HFFc6 (cell line): Measurements from ENCODE around the gene FHIT. TPM values are rescaled to one million over a fixed set of nuclear protein-coding genes. Genes with fewer than 3 reads are reported as not detected.

Source experiments
- DNase-seq: peaks from one replicate; pipeline ENCODE4 v3.0.0-alpha.2; 2018
- H3K27ac Mint-ChIP-seq: 2 replicates; pipeline ENCODE4 v1.8.0; 2020; ENCODE audit warnings: mild to moderate bottlenecking, mixed read lengths
- H3K27me3 Mint-ChIP-seq: 2 replicates; pipeline ENCODE4 v1.8.0; 2021; ENCODE audit warnings: mild to moderate bottlenecking, moderate library complexity, mixed read lengths; ENCODE audit not compliant: insufficient read depth
- H3K36me3 Mint-ChIP-seq: 2 replicates; pipeline ENCODE4 v1.8.0; 2021; ENCODE audit warnings: low read depth, mixed read lengths
- H3K4me1 Mint-ChIP-seq: 2 replicates; pipeline ENCODE4 v1.8.0; 2020; ENCODE audit warnings: low read depth, mixed read lengths
- H3K4me3 Mint-ChIP-seq: 2 replicates; pipeline ENCODE4 v1.8.0; 2020; ENCODE audit warnings: mild to moderate bottlenecking, moderate library complexity, mixed read lengths
- H3K9me3 Mint-ChIP-seq: 2 replicates; pipeline ENCODE4 v1.8.0; 2020; ENCODE audit warnings: mild to moderate bottlenecking, mixed read lengths
- total RNA-seq, 6 experiments: library from RNA; stranded (reverse); fragmentation: NEBNext Ultra II Directional; extraction: Animal tissue kit (Norgen Biotek cat#: 25700); gene quantifications; 2 replicates in 1 of 6; 3 replicates in 5 of 6; pipeline ENCODE4 v1.2.3, GENCODE V29; 2021
- TF ChIP-seq, protein P1 (sequence below): fragments of 200-600 bp; sonication (generic); IDR thresholded peaks from 2 replicates; pipeline ENCODE4 v1.5.0; 2021; ENCODE audit warnings: antibody characterized with exemption, mild to moderate bottlenecking

Gene FHIT
- total RNA-seq, 6 experiments from 2014 or later: 0.33 to 0.38 TPM; not detected in 4

DNA sequence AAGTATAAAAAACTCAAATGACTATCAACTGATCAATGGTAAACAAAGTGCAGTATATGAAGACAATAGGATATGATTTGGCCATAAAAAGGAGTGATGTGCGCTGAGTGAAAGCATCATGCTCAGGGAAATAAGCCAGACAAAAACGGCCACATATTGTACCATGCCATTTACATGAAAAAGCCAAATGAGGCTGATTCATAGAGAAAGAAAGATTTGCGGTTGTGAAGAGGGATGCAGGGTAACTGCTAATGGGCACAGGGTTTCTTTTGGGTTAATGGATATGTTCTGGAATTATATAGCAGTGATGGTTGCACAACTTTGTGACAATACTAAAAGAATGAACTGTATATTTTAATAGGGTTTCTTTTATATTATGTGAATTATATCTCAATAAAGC, 1324.2 kb downstream of the FHIT start:
- Mint-ChIP-seq H3K27ac (no peak overlapping the region), H3K27me3 (peaks cover 2% of the 10 kb centered on the region), H3K4me1 (no peaks in the 10 kb centered on the region), H3K36me3 (no peaks in the 10 kb centered on the region), H3K4me3 (no peak overlapping the region), H3K9me3 (peaks cover 25% of the 10 kb centered on the region)
- DNase-seq: no peak
- TF ChIP-seq, protein P1, sequence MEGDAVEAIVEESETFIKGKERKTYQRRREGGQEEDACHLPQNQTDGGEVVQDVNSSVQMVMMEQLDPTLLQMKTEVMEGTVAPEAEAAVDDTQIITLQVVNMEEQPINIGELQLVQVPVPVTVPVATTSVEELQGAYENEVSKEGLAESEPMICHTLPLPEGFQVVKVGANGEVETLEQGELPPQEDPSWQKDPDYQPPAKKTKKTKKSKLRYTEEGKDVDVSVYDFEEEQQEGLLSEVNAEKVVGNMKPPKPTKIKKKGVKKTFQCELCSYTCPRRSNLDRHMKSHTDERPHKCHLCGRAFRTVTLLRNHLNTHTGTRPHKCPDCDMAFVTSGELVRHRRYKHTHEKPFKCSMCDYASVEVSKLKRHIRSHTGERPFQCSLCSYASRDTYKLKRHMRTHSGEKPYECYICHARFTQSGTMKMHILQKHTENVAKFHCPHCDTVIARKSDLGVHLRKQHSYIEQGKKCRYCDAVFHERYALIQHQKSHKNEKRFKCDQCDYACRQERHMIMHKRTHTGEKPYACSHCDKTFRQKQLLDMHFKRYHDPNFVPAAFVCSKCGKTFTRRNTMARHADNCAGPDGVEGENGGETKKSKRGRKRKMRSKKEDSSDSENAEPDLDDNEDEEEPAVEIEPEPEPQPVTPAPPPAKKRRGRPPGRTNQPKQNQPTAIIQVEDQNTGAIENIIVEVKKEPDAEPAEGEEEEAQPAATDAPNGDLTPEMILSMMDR: no peak

DNA sequence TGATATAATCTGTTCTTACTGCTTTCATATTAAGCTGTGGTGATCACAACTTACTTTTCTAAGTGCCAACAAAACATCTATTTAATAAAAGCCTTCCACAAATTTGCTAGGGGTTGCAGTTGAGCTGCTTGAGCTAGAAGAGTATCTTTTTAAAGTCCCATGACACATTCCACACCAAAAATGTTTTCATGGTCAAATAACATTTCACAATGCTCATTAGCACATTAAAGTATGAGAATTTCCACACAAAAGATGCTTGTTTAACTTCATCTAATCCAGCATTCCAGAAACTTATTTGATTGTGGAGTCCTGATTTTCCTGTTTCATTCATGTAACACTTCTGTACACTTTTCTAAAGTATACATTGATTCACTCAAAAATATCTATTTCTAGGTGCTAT, 1325.3 kb downstream of the FHIT start:
- Mint-ChIP-seq H3K36me3 (no peaks in the 10 kb centered on the region), H3K4me3 (no peak overlapping the region), H3K4me1 (no peaks in the 10 kb centered on the region), H3K9me3 (peaks cover 25% of the 10 kb centered on the region), H3K27ac (no peak overlapping the region), H3K27me3 (peaks cover 2% of the 10 kb centered on the region)
- DNase-seq: no peak
- TF ChIP-seq, protein P1: no peak

DNA sequence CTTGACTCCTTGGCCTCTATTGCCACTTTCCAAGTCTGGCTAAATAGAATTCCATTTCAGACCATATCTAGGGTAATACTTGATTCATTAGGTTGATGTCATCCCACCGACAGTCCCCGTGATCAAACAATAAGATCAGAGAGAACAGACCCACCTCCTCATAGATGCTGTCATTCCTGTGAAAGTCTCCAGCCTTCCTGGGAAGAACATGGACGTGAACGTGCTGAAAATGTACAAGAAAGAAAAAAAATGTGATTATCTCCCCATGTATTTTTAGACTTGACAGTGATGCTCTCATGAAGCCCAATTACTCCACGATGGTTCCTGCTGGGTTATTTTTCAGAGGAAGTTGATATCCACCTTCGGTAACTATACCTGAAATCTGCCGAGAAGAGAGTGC, 1329.1 kb downstream of the FHIT start:
- Mint-ChIP-seq H3K4me1 (no peaks in the 10 kb centered on the region), H3K27ac (no peak overlapping the region), H3K9me3 (peaks cover 26% of the 10 kb centered on the region), H3K4me3 (no peak overlapping the region), H3K27me3 (peaks cover 2% of the 10 kb centered on the region), H3K36me3 (no peaks in the 10 kb centered on the region)
- TF ChIP-seq, protein P1: no peak
- DNase-seq: no peak

DNA sequence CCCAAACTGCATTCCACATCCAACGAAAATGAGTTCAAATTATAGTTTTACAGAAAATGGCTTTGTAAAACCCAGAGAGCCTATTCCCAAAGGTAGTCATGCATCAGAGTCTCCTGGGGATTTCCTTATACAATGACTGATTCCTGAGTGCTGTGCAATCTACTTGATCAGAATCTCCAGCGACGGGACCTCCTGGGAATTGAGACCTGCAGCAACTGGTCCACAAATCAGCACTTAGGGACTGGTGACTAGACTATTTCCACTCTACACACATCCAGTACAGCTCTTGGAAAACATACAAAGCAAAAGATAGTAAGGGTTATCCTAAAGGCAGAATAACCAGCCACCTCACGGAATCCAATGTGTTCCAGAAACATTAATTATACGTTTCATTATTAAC, 1330.4 kb downstream of the FHIT start:
- TF ChIP-seq, protein P1: no peak
- peaks cover 34% of the 10 kb centered on the region for H3K9me3 Mint-ChIP-seq
- H3K4me3 Mint-ChIP-seq: no peak overlapping the region
- peaks cover 2% of the 10 kb centered on the region for H3K27me3 Mint-ChIP-seq
- DNase-seq: no peak
- no peak overlapping the region for H3K27ac Mint-ChIP-seq
- no peaks in the 10 kb centered on the region for H3K36me3 Mint-ChIP-seq
- no peaks in the 10 kb centered on the region for H3K4me1 Mint-ChIP-seq

DNA sequence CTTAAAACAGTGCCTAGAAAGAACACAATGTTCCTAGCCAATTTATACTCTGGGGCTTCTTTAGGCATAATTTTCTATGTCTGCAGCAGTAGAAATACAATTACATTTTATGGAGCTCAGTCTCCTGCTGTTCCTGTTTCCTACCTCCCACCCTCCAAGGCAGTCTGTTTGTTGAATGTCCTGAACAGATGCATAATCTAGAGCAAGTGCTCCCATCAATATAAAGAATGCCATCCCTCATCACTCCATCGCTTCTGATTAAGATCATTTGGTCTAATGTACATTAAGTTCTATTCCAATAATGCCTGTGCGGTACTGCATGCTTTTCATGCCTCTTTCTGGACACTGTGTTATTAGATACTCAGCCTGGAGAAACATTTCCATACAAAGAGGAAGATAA, 1331.7 kb downstream of the FHIT start:
- Mint-ChIP-seq H3K36me3 (no peaks in the 10 kb centered on the region), H3K4me3 (no peak overlapping the region), H3K27me3 (no peaks in the 10 kb centered on the region; the same call in none of the 2 replicates), H3K27ac (no peak overlapping the region), H3K9me3 (peaks cover 32% of the 10 kb centered on the region), H3K4me1 (no peaks in the 10 kb centered on the region)
- DNase-seq: no peak
- TF ChIP-seq, protein P1: no peak

DNA sequence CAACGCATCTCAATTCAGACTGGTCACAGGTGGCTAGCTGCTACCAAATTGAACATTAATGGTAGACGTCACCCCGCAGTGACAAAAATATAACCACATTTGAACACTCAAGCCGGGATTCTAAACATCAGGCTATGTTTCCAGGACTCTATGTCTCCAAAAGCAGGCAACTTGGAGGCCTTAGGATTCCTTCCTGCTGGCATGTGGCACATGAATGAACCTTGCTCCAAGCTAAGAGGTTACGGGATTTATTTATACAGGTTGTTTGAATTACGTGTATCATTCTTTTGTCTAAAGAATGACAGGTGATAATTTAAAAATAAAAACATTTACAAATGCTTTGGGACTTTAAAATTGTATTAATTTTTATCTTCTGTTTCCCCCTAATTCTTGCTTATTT, 1337.0 kb downstream of the FHIT start:
- TF ChIP-seq, protein P1: no peak
- H3K36me3 Mint-ChIP-seq: no peaks in the 10 kb centered on the region
- DNase-seq: no peak
- H3K27me3 Mint-ChIP-seq: no peaks in the 10 kb centered on the region
- peaks cover 36% of the 10 kb centered on the region for H3K9me3 Mint-ChIP-seq
- no peak overlapping the region for H3K27ac Mint-ChIP-seq
- H3K4me3 Mint-ChIP-seq: no peak overlapping the region
- H3K4me1 Mint-ChIP-seq: no peaks in the 10 kb centered on the region
